Upper lobe of right lung (tissue), 1 donor: ENCODE results near the gene TBR1. TPM values are rescaled to one million over a fixed set of nuclear protein-coding genes. Genes with fewer than 3 reads are reported as not detected.

Experiments used
- ATAC-seq: fragments of 200-7000 bp; cut with Tn5 transposase; one replicate; pipeline ENCODE4 v1.9.1; 2020; ENCODE audit warnings: mild to moderate bottlenecking, moderate library complexity
- DNase-seq: peaks from one replicate; pipeline ENCODE4 v3.0.0-alpha.2; 2020
- H3K27ac ChIP-seq: fragments of 200-600 bp; one replicate; pipeline ENCODE4 v1.8.0; 2022
- H3K27me3 ChIP-seq: fragments of 200-600 bp; one replicate; pipeline ENCODE4 v1.8.0; 2022; ENCODE audit warnings: mild to moderate bottlenecking
- H3K36me3 ChIP-seq: fragments of 200-600 bp; one replicate; pipeline ENCODE4 v1.8.0; 2022
- H3K4me1 ChIP-seq: fragments of 200-600 bp; one replicate; pipeline ENCODE4 v1.8.0; 2022
- H3K4me3 ChIP-seq: fragments of 200-600 bp; one replicate; pipeline ENCODE4 v1.8.0; 2022; ENCODE audit warnings: mild to moderate bottlenecking
- H3K9me3 ChIP-seq: fragments of 200-600 bp; one replicate; pipeline ENCODE4 v1.8.0; 2022
- intact Hi-C: fragments of 100-400 bp; cut with DNase I; formaldehyde crosslinking; loops from one replicate; pipeline ENCODE4 v1.11.0; 2022
- total RNA-seq: library from RNA; stranded (reverse); fragmentation: NEBNext Ultra II Directional; extraction: Animal tissue kit (Norgen Biotek cat#: 25700); gene quantifications from one replicate; pipeline ENCODE4 v1.2.1, GENCODE V29; 2021
- TF ChIP-seq, protein P1 (sequence below): fragments of 200-600 bp; IDR thresholded peaks from one replicate; pipeline ENCODE4 v1.8.0; 2022; ENCODE audit warnings: antibody characterized with exemption
- donor health status: DM: no; HTN: yes; CAD: no; lungs with severe emphysema.

Gene TBR1
- total RNA-seq, 1 donor from 2014 or later: not detected

DNA sequence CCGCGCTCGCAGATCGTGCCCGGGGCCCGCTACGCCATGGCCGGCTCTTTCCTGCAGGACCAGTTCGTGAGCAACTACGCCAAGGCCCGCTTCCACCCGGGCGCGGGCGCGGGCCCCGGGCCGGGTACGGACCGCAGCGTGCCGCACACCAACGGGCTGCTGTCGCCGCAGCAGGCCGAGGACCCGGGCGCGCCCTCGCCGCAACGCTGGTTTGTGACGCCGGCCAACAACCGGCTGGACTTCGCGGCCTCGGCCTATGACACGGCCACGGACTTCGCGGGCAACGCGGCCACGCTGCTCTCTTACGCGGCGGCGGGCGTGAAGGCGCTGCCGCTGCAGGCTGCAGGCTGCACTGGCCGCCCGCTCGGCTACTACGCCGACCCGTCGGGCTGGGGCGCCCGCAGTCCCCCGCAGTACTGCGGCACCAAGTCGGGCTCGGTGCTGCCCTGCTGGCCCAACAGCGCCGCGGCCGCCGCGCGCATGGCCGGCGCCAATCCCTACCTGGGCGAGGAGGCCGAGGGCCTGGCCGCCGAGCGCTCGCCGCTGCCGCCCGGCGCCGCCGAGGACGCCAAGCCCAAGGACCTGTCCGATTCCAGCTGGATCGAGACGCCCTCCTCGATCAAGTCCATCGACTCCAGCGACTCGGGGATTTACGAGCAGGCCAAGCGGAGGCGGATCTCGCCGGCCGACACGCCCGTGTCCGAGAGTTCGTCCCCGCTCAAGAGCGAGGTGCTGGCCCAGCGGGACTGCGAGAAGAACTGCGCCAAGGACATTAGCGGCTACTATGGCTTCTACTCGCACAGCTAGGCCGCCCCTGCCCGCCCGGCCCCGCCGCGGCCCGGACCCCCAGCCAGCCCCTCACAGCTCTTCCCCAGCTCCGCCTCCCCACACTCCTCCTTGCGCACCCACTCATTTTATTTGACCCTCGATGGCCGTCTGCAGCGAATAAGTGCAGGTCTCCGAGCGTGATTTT is 7.6 kb downstream of the TBR1 start:
- ATAC-seq: peak; percentile 55
- H3K4me3 ChIP-seq: peak overlapping the region; percentile 14
- TF ChIP-seq, protein P1, sequence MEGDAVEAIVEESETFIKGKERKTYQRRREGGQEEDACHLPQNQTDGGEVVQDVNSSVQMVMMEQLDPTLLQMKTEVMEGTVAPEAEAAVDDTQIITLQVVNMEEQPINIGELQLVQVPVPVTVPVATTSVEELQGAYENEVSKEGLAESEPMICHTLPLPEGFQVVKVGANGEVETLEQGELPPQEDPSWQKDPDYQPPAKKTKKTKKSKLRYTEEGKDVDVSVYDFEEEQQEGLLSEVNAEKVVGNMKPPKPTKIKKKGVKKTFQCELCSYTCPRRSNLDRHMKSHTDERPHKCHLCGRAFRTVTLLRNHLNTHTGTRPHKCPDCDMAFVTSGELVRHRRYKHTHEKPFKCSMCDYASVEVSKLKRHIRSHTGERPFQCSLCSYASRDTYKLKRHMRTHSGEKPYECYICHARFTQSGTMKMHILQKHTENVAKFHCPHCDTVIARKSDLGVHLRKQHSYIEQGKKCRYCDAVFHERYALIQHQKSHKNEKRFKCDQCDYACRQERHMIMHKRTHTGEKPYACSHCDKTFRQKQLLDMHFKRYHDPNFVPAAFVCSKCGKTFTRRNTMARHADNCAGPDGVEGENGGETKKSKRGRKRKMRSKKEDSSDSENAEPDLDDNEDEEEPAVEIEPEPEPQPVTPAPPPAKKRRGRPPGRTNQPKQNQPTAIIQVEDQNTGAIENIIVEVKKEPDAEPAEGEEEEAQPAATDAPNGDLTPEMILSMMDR: no peak
- H3K4me1 ChIP-seq: peaks cover 4% of the 10 kb centered on the region
- H3K9me3 ChIP-seq: no peaks in the 10 kb centered on the region
- peaks cover 100% of the 10 kb centered on the region for H3K27me3 ChIP-seq
- intact Hi-C loops: no loop called here
- H3K36me3 ChIP-seq: no peaks in the 10 kb centered on the region
- DNase-seq: no peak
- no peak overlapping the region for H3K27ac ChIP-seq

DNA sequence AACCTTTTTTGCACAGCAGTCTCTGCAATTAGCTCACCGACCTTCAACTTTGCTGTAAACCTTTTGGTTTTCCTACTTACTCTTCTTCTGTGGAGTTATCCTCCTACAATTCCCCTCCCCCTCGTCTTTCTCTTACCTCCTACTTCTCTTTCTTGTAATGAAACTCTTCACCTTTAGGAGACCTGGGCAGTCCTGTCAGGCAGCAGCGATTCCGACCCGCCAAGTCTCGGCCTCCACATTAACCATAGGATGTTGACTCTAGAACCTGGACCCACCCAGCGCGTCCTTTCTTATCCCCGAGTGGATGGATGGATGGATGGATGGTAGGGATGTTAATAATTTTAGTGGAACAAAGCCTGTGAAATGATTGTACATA is 8.3 kb downstream of the TBR1 start:
- Histone ChIP-seq H3K36me3 (no peaks in the 10 kb centered on the region), H3K4me1 (no peaks in the 10 kb centered on the region), H3K27me3 (peaks cover 100% of the 10 kb centered on the region), H3K9me3 (no peaks in the 10 kb centered on the region), H3K27ac (no peak overlapping the region), H3K4me3 (no peak overlapping the region)
- DNase-seq (no peak), ATAC-seq (no peak)
- intact Hi-C loops: no loop called here
- TF ChIP-seq, protein P1: no peak

DNA sequence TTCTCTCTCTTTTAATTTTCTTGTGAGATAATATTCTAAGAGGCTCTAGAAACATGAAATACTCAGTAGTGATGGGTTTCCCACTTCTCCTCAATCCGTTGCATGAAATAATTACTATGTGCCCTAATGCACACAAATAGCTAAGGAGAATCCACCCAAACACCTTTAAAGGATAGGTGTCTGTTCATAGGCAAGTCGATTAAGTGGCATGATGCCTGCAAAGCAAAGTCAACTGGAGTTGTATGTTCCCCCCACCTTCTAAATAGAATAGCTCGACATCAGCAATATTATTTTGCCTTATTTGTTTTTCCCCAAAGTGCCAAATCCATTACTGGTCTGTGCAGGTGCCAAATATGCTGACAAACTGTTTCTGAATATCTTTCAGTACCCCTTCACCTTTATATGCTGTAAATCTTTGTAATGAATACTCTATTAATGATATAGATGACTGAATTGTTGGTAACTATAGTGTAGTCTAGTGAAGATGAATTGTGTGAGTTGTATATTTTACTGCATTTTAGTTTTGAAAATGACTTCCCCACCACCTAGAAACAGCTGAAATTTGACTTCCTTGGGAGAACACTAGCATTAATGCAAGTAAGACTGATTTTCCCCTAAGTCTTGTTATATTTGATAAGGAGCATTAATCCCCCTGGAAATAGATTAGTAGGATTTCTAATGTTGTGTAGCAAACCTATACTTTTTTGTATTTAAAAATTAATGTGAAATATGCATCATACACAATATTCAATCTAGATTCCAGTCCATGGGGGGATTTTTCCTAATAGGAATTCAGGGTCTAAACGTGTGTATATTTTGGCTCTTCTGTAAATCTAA is 9.0 kb downstream of the TBR1 start:
- H3K27me3 ChIP-seq: peaks cover 100% of the 10 kb centered on the region
- no peak for DNase-seq
- no peaks in the 10 kb centered on the region for H3K9me3 ChIP-seq
- ATAC-seq: no peak
- no peak overlapping the region for H3K27ac ChIP-seq
- TF ChIP-seq, protein P1: no peak
- no peak overlapping the region for H3K4me3 ChIP-seq
- H3K36me3 ChIP-seq: no peaks in the 10 kb centered on the region
- no peaks in the 10 kb centered on the region for H3K4me1 ChIP-seq
- intact Hi-C loops: no loop called here

DNA sequence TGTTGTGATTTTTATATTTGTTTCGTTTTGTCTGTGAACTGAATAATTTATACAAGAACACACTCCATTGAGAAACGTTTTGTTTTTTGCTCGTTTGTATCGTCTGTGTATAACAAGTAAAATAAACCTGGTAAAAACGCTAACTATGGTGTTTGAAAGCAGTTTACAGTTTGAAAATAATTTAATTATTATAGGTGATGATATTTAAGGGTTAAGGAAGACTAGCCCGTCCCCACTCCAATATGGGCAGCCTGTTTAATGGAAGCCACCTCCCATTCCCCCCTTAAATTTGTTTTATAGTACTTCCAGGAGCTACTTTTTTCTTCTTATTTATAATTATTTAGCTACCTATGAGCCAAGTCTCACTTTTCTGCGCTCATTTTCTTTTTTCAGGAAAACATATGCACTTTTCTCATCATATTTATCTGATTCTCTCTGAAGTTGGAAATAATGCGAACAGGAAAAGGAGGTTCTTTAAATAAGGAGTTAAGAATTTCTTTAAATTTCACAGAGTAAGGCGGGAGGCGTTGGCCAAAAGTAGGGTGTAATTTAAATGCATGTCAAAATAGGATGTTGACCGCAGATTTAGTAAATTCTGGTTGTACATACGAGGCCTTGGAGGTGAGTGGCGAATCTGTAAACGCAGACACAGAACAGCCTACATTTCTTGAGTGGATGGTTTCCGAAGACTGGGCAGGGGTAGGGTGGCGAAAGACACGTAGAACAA is 9.8 kb downstream of the TBR1 start:
- H3K9me3 ChIP-seq: no peaks in the 10 kb centered on the region
- DNase-seq (no peak), ATAC-seq (no peak)
- no peak overlapping the region for H3K27ac ChIP-seq
- no peaks in the 10 kb centered on the region for H3K36me3 ChIP-seq
- no peaks in the 10 kb centered on the region for H3K4me1 ChIP-seq
- peaks cover 98% of the 10 kb centered on the region for H3K27me3 ChIP-seq
- intact Hi-C loops: no loop called here
- no peak overlapping the region for H3K4me3 ChIP-seq
- TF ChIP-seq, protein P1: no peak

DNA sequence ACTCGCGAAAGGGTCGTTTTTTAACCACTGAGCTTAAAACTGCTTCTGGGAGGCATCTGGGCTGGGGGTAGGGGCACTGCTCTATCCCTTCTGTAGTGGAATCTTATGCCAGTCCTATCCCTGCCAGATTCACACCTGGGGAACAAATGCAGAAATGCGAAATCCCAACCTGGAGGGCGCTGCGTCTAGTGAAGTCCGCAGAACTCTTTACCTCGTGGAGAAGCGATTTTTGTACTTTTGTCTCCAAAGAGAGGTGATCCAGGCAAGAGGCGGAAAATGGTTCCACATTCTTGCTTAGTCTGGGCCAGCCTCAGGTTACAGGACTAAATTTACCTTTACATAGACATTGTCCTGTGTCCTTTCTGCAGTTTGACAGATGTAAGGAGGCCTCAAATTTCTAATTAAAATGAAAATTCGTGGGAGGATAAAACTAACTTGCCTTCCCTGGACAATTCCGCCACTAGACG is 10.4 kb downstream of the TBR1 start:
- Histone ChIP-seq H3K27me3 (peaks cover 98% of the 10 kb centered on the region), H3K36me3 (no peaks in the 10 kb centered on the region), H3K27ac (no peak overlapping the region), H3K4me3 (no peak overlapping the region), H3K9me3 (no peaks in the 10 kb centered on the region), H3K4me1 (no peaks in the 10 kb centered on the region)
- ATAC-seq: no peak
- TF ChIP-seq, protein P1: peak; percentile 23
- intact Hi-C loops: no loop called here
- no peak for DNase-seq
